HEK293 (cell line): Measurements from ENCODE around the gene HPGD.

Source experiments
- CTCF ChIA-PET: fragments of 350-600 bp; formaldehyde crosslinking; extraction: SDS; loops from one replicate; lab custom pipeline; 2021; ENCODE audit warnings: antibody characterized with exemption; lab: Yijun Ruan, JAX
- POLR2A ChIA-PET: fragments of 300-600 bp; formaldehyde crosslinking; extraction: SDS; loops from one replicate; lab custom pipeline; 2020; ENCODE audit warnings: antibody characterized with exemption, inconsistent platforms; lab: Yijun Ruan, JAX
- H3K27ac ChIP-seq: fragments of 200-500 bp; sonication (Bioruptor generic); 2 replicates; pipeline ENCODE4 v1.5.1; 2014; ENCODE audit warnings: low read depth, low read length, control low read depth, inconsistent platforms; ENCODE audit errors: extremely low read depth
- H3K36me3 ChIP-seq, 2 experiments: fragments of 200-500 bp in 1 of 2; sonication (Bioruptor generic) in 1 of 2; 1 replicate in 1 of 2; 2 replicates in 1 of 2; pipeline ENCODE4 v1.5.1; 2014 to 2017; ENCODE audit warnings: inconsistent platforms in 2 of 2, low read length in 2 of 2; ENCODE audit not compliant: control insufficient read depth in 2 of 2, insufficient read depth in 1 of 2
- H3K4me1 ChIP-seq: fragments of 200-500 bp; sonication (Bioruptor generic); 2 replicates; pipeline ENCODE4 v1.5.1; 2014; ENCODE audit warnings: mild to moderate bottlenecking, low read length, inconsistent platforms; ENCODE audit not compliant: control insufficient read depth, insufficient read depth
- H3K4me3 ChIP-seq: 2 replicates; pipeline ENCODE4 v1.5.1; 2011; ENCODE audit warnings: low read depth, mild to moderate bottlenecking, control low read depth, low read length, moderate library complexity
- H3K9me3 ChIP-seq: fragments of 200-500 bp; sonication (Bioruptor generic); 2 replicates; pipeline ENCODE4 v1.5.1; 2014; ENCODE audit warnings: low read depth, low read length, inconsistent platforms; ENCODE audit not compliant: control insufficient read depth, insufficient read depth
- GLIS2 ChIP-seq: fragments of 450-650 bp; formaldehyde crosslinking; IDR thresholded peaks from 2 replicates; pipeline ENCODE4 v1.5.1; 2016; ENCODE audit warnings: missing biosample characterization, missing genetic modification characterization
- HOXC10 ChIP-seq: sonication (generic); formaldehyde crosslinking; IDR thresholded peaks from 2 replicates; pipeline ENCODE4 v1.8.1; 2023; ENCODE audit warnings: mild to moderate bottlenecking, missing genetic modification reagents
- RBAK ChIP-seq: fragments of 450-650 bp; formaldehyde crosslinking; IDR thresholded peaks from 2 replicates; pipeline ENCODE4 v1.5.1; 2016; ENCODE audit warnings: missing biosample characterization, missing genetic modification characterization
- REST ChIP-seq: fragments of 450-650 bp; formaldehyde crosslinking; IDR thresholded peaks from 2 replicates; pipeline ENCODE4 v1.5.1; 2016; ENCODE audit warnings: missing biosample characterization, missing genetic modification characterization
- SETDB1 ChIP-seq: IDR thresholded peaks from one replicate; pipeline ENCODE4 v1.6.1; 2017; ENCODE audit warnings: mild to moderate bottlenecking, low read length, moderate library complexity, mixed read lengths; ENCODE audit not compliant: insufficient read length
- SP2 ChIP-seq: fragments of 450-650 bp; formaldehyde crosslinking; IDR thresholded peaks from 2 replicates; pipeline ENCODE4 v1.5.1; 2016; ENCODE audit warnings: missing biosample characterization, missing genetic modification characterization
- ZBTB1 ChIP-seq: fragments of 450-650 bp; formaldehyde crosslinking; IDR thresholded peaks from 2 replicates; pipeline ENCODE4 v1.5.1; 2016; ENCODE audit warnings: missing biosample characterization, missing genetic modification characterization
- ZBTB20 ChIP-seq: fragments of 450-650 bp; formaldehyde crosslinking; IDR thresholded peaks from 2 replicates; pipeline ENCODE4 v1.5.1; 2016; ENCODE audit warnings: missing biosample characterization, missing genetic modification characterization
- ZBTB7A ChIP-seq: fragments of 450-650 bp; formaldehyde crosslinking; IDR thresholded peaks from 2 replicates; pipeline ENCODE4 v1.5.1; 2016; ENCODE audit warnings: low read depth, missing biosample characterization, missing genetic modification characterization
- ZNF112 ChIP-seq: fragments of 450-650 bp; formaldehyde crosslinking; IDR thresholded peaks from 2 replicates; pipeline ENCODE4 v1.5.0; 2017; ENCODE audit warnings: missing biosample characterization, missing genetic modification characterization
- ZNF16 ChIP-seq: fragments of 450-650 bp; formaldehyde crosslinking; IDR thresholded peaks from 2 replicates; pipeline ENCODE4 v1.5.1; 2016; ENCODE audit warnings: low read depth, missing biosample characterization, missing genetic modification characterization
- ZNF248 ChIP-seq: fragments of 450-650 bp; formaldehyde crosslinking; IDR thresholded peaks from 2 replicates; pipeline ENCODE4 v1.5.1; 2017; ENCODE audit warnings: missing biosample characterization, missing genetic modification characterization
- ZNF274 ChIP-seq, 2 experiments: fragments of 200-500 bp in 1 of 2; fragments of 450-650 bp in 1 of 2; sonication (Bioruptor generic) in 1 of 2; formaldehyde crosslinking in 1 of 2; IDR thresholded peaks; 2 replicates each; pipeline versions ENCODE4 v1.5.1 to v1.6.1; 2014 to 2016; ENCODE audit warnings: borderline replicate concordance in 1 of 2, inconsistent platforms in 1 of 2, low read length in 1 of 2, missing biosample characterization in 1 of 2, missing genetic modification characterization in 1 of 2
- ZNF394 ChIP-seq: fragments of 450-650 bp; formaldehyde crosslinking; IDR thresholded peaks from 2 replicates; pipeline ENCODE4 v1.5.1; 2016; ENCODE audit warnings: missing biosample characterization, missing genetic modification characterization, mild to moderate bottlenecking, moderate library complexity, borderline replicate concordance
- ZNF416 ChIP-seq: fragments of 450-650 bp; formaldehyde crosslinking; IDR thresholded peaks from 2 replicates; pipeline ENCODE4 v1.5.1; 2016; ENCODE audit warnings: missing biosample characterization, missing genetic modification characterization
- ZNF473 ChIP-seq: fragments of 450-650 bp; formaldehyde crosslinking; IDR thresholded peaks from 2 replicates; pipeline ENCODE4 v1.5.1; 2017; ENCODE audit warnings: missing biosample characterization, missing genetic modification characterization
- ZNF501 ChIP-seq: fragments of 450-650 bp; formaldehyde crosslinking; IDR thresholded peaks from 2 replicates; pipeline ENCODE4 v1.5.1; 2016; ENCODE audit warnings: missing biosample characterization, missing genetic modification characterization
- ZNF548 ChIP-seq: fragments of 450-650 bp; formaldehyde crosslinking; IDR thresholded peaks from 2 replicates; pipeline ENCODE4 v1.5.1; 2016; ENCODE audit warnings: missing biosample characterization, missing genetic modification characterization
- ZNF549 ChIP-seq: fragments of 450-650 bp; IDR thresholded peaks from 2 replicates; pipeline ENCODE4 v1.5.1; 2018; ENCODE audit warnings: missing biosample characterization, missing genetic modification characterization, mild to moderate bottlenecking, inconsistent platforms, moderate library complexity
- ZNF555 ChIP-seq: fragments of 450-650 bp; formaldehyde crosslinking; conservative IDR thresholded peaks from 2 replicates; pipeline ENCODE4 v1.5.1; 2017; ENCODE audit warnings: missing biosample characterization, mild to moderate bottlenecking, missing genetic modification characterization, inconsistent platforms
- ZNF561 ChIP-seq: fragments of 450-650 bp; IDR thresholded peaks from 2 replicates; pipeline ENCODE4 v1.5.1; 2018; ENCODE audit warnings: missing biosample characterization, missing genetic modification characterization, borderline replicate concordance
- ZNF777 ChIP-seq: fragments of 450-650 bp; formaldehyde crosslinking; IDR thresholded peaks from 2 replicates; pipeline ENCODE4 v1.5.1; 2017; ENCODE audit warnings: missing biosample characterization, missing genetic modification characterization, borderline replicate concordance
- TF ChIP-seq, protein P1 (sequence below): fragments of 450-650 bp; formaldehyde crosslinking; IDR thresholded peaks from 2 replicates; pipeline ENCODE4 v1.5.1; 2016; ENCODE audit warnings: missing biosample characterization, missing genetic modification characterization, low read depth
- TF ChIP-seq, protein P2 (sequence below): fragments of 450-650 bp; formaldehyde crosslinking; IDR thresholded peaks from 2 replicates; pipeline ENCODE4 v1.5.1; 2016; ENCODE audit warnings: missing biosample characterization, missing genetic modification characterization
- TF ChIP-seq, protein P3 (sequence below): IDR thresholded peaks from 2 replicates; pipeline ENCODE4 v1.6.1; 2011; ENCODE audit warnings: mild to moderate bottlenecking, low read depth, low read length, borderline replicate concordance

HPGD gene

DNA sequence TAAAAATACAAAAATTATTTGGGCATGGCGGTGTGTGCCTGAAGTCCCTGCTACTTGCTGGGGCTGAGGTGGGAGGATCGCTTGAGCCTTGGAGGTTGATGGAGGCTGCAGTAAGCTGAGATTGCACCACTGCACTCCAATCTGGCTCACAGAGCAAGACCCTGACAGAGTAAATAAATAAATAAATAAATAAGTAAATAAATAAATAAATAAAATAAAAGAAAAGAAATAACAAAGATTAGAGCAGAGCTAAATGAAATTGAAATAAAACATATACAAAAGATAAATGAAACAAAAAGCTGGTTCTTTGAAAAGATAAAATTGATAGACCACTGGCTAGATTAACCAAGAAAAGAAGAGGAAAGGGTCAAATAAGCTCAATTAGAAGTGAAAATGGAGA is 43.1 kb downstream of the HPGD start (continued):
- TF ChIP-seq ZNF555 (peak; percentile 63), ZNF548 (tag by site-specific recombination) (no peak), ZNF501 (tag by site-specific recombination) (0 out of 2 replicates have a peak, but pooled peaks have one; percentile 22), ZNF248 (no peak), SP2 (tag by site-specific recombination) (no peak), ZBTB7A (no peak)

DNA sequence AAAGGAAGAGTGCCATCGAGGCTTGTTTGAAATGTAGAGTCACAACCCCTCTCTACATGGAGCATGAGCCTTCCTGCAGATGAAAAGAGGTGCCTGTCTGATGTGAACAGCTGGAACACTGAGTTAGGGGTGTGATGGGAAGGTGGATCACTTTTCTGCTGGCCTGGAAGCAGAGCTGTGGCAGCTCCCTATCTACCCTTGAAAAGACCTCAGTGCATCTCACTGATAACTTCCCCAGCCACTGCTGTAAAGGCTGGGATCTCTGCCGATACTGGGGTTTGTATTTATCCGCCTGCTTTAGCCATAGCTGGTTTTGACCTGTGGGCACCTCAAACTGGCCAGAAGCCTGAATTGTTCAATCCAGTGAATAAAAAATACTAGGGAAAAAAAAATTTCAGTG is 46.8 kb downstream of the HPGD start:
- ChIA-PET POLR2A (no interaction called here), CTCF (no interaction called here)
- no peak overlapping the region for H3K4me3 ChIP-seq
- TF ChIP-seq GLIS2 (tag by site-specific recombination) (no peak), ZBTB7A (no peak), RBAK (tag by site-specific recombination) (no peak), ZBTB20 (tag by site-specific recombination) (no peak), ZNF394 (no peak), ZNF16 (no peak), ZNF561 (tag by site-specific recombination) (no peak), HOXC10 (CRISPR knock-in tag) (no peak), ZNF112 (tag by site-specific recombination) (no peak), ZNF274 (IDR thresholded peaks at IDR 0.05; ENCODE audit: low read length) (no peak), ZNF274 (tag by site-specific recombination; IDR thresholded peaks at IDR 0.05; ENCODE audit: borderline replicate concordance) (no peak), SETDB1 (no peak), ZBTB1 (tag by site-specific recombination) (no peak), ZNF549 (tag by site-specific recombination) (no peak), ZNF777 (tag by site-specific recombination) (no peak)
- TF ChIP-seq, protein P1, sequence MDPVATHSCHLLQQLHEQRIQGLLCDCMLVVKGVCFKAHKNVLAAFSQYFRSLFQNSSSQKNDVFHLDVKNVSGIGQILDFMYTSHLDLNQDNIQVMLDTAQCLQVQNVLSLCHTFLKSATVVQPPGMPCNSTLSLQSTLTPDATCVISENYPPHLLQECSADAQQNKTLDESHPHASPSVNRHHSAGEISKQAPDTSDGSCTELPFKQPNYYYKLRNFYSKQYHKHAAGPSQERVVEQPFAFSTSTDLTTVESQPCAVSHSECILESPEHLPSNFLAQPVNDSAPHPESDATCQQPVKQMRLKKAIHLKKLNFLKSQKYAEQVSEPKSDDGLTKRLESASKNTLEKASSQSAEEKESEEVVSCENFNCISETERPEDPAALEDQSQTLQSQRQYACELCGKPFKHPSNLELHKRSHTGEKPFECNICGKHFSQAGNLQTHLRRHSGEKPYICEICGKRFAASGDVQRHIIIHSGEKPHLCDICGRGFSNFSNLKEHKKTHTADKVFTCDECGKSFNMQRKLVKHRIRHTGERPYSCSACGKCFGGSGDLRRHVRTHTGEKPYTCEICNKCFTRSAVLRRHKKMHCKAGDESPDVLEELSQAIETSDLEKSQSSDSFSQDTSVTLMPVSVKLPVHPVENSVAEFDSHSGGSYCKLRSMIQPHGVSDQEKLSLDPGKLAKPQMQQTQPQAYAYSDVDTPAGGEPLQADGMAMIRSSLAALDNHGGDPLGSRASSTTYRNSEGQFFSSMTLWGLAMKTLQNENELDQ, result no peak
- TF ChIP-seq, protein P2, sequence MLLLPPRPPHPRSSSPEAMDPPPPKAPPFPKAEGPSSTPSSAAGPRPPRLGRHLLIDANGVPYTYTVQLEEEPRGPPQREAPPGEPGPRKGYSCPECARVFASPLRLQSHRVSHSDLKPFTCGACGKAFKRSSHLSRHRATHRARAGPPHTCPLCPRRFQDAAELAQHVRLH, result no peak
- TF ChIP-seq, protein P3, sequence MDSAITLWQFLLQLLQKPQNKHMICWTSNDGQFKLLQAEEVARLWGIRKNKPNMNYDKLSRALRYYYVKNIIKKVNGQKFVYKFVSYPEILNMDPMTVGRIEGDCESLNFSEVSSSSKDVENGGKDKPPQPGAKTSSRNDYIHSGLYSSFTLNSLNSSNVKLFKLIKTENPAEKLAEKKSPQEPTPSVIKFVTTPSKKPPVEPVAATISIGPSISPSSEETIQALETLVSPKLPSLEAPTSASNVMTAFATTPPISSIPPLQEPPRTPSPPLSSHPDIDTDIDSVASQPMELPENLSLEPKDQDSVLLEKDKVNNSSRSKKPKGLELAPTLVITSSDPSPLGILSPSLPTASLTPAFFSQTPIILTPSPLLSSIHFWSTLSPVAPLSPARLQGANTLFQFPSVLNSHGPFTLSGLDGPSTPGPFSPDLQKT, result no peak
- H3K27ac ChIP-seq, result no peak overlapping the region
- no peaks in the 10 kb centered on the region for H3K36me3 ChIP-seq
- H3K9me3 ChIP-seq, result no peaks in the 10 kb centered on the region
- H3K4me1 ChIP-seq, result no peaks in the 10 kb centered on the region

GRCh38 chr4:174474457-174475075 is 47.7 kb downstream of the HPGD start:
- Histone ChIP-seq H3K36me3 (no peaks in the 10 kb centered on the region), H3K27ac (no peak overlapping the region), H3K4me3 (no peak overlapping the region), H3K9me3 (no peaks in the 10 kb centered on the region), H3K4me1 (no peaks in the 10 kb centered on the region)
- POLR2A ChIA-PET, result no interaction called here
- TF ChIP-seq REST (peak; percentile 90), ZNF473 (tag by site-specific recombination) (no peak), ZNF416 (tag by site-specific recombination) (no peak)
- CTCF ChIA-PET, result interaction anchor here (0.6 kb wide), 1 partner anchor 24 kb away, joined by 3 read pairs; no protein-coding TSS in a partner anchor
